ENCODE results near the gene BST1. TPM values are rescaled to one million over a fixed set of nuclear protein-coding genes. Genes with fewer than 3 reads are reported as not detected.

Gene BST1
- total RNA-seq, 6 donors from 2014 or later, result 4.2 to 19.5 (median 11.1) TPM

- no peak overlapping the region for H3K4me3 ChIP-seq
- no peaks in the 10 kb centered on the region for H3K27me3 ChIP-seq
- DNase-seq, result no peak
- no peak for TF ChIP-seq POLR2A (IDR thresholded peaks at IDR 0.05)
- no peak for TF ChIP-seq POLR2AphosphoS5 (IDR thresholded peaks at IDR 0.05)
- TF ChIP-seq CTCF (IDR thresholded peaks at IDR 0.05), result no peak
- TF ChIP-seq EP300 (IDR thresholded peaks at IDR 0.05), result no peak
- 94 to 100% methylated on average over 1 of the region's 1 CpG for WGBS, 2 donors
- H3K4me1 ChIP-seq, result peaks cover 15 to 32% (median 22%) of the 10 kb centered on the region in 4 donors
- H3K9me3 ChIP-seq, result no peaks in the 10 kb centered on the region
- H3K27ac ChIP-seq, result no peak overlapping the region
- no peak for ATAC-seq (ENCODE audit: low FRiP score in 2 of 2)
- H3K36me3 ChIP-seq, result peaks cover 0 to 30% (median 3%) of the 10 kb centered on the region in 4 donors
These were observed 18.4 kb upstream of the BST1 start for GRCh38 chr4:15684498-15684897.

- no peaks in the 10 kb centered on the region for H3K9me3 ChIP-seq
- H3K4me1 ChIP-seq, result peaks cover 7 to 30% (median 17%) of the 10 kb centered on the region in 4 donors
- H3K27ac ChIP-seq, result no peak overlapping the region
- TF ChIP-seq POLR2A (IDR thresholded peaks at IDR 0.05) (no peak), CTCF (IDR thresholded peaks at IDR 0.05) (no peak)
- no peak for ATAC-seq (ENCODE audit: low FRiP score in 2 of 2)
- peaks cover 0 to 30% (median 3%) of the 10 kb centered on the region in 4 donors for H3K36me3 ChIP-seq
- no peak for DNase-seq
- no peak overlapping the region for H3K4me3 ChIP-seq
- H3K27me3 ChIP-seq, result no peaks in the 10 kb centered on the region
- WGBS, 2 donors, result 76 to 88% methylated on average over 5 of the region's 5 CpGs
These were observed 14.8 kb upstream of the BST1 start for GRCh38 chr4:15688051-15688450.

GRCh38 chr4:15689540-15689939, 13.3 kb upstream of the BST1 start:
- H3K4me3 ChIP-seq, result no peak overlapping the region
- TF ChIP-seq POLR2AphosphoS5 (IDR thresholded peaks at IDR 0.05) (no peak), POLR2A (IDR thresholded peaks at IDR 0.05) (no peak), EP300 (IDR thresholded peaks at IDR 0.05) (no peak), CTCF (IDR thresholded peaks at IDR 0.05) (no peak)
- peak in 1 of 2 donors; percentile 47 for ATAC-seq (ENCODE audit: low FRiP score in 2 of 2)
- H3K4me1 ChIP-seq, result peaks cover 0 to 17% (median 11%) of the 10 kb centered on the region in 4 donors
- H3K27me3 ChIP-seq, result no peaks in the 10 kb centered on the region
- H3K36me3 ChIP-seq, result peaks cover 0 to 30% (median 3%) of the 10 kb centered on the region in 4 donors
- WGBS, 2 donors, result 72 to 89% methylated on average over 2 of the region's 2 CpGs
- H3K9me3 ChIP-seq, result no peaks in the 10 kb centered on the region
- peak in 1 of 2 donors; percentile 51 for DNase-seq
- peak overlapping the region in 3 of 4 donors; percentile 42 to 80 (median 57) for H3K27ac ChIP-seq

- Histone ChIP-seq H3K27me3 (no peaks in the 10 kb centered on the region), H3K4me3 (no peak overlapping the region), H3K36me3 (peaks cover 0 to 30% (median 3%) of the 10 kb centered on the region in 4 donors), H3K9me3 (no peaks in the 10 kb centered on the region), H3K4me1 (peaks cover 0 to 12% (median 7%) of the 10 kb centered on the region in 4 donors), H3K27ac (peak overlapping the region in 3 of 4 donors; percentile 42 to 80 (median 57))
- DNase-seq (no peak), ATAC-seq (ENCODE audit: low FRiP score in 2 of 2) (peak; percentile 34 to 85)
- TF ChIP-seq POLR2AphosphoS5 (IDR thresholded peaks at IDR 0.05), result peak in 1 of 2 donors; percentile 43
- no peak for TF ChIP-seq CTCF (IDR thresholded peaks at IDR 0.05)
- 67 to 80% methylated on average over 7 of the region's 7 CpGs for WGBS, 2 donors
These were observed 12.7 kb upstream of the BST1 start for GRCh38 chr4:15690020-15690809.

Measured in upper lobe of left lung (tissue), 6 donors.